HFFc6 (cell line): ENCODE data around the gene RSRC1. TPM values are rescaled to one million over a fixed set of nuclear protein-coding genes. Genes with fewer than 3 reads are reported as not detected.
"Not testable (repeated sequence)": the region's sequence is repeated elsewhere in the genome, so short reads cannot be mapped to it uniquely, and the experiment has no call there.

Experiments
- DNase-seq: peaks from one replicate; pipeline ENCODE4 v3.0.0-alpha.2; 2018
- H3K27ac Mint-ChIP-seq: 2 replicates; pipeline ENCODE4 v1.8.0; 2020; ENCODE audit warnings: mild to moderate bottlenecking, mixed read lengths
- H3K27me3 Mint-ChIP-seq: 2 replicates; pipeline ENCODE4 v1.8.0; 2021; ENCODE audit warnings: mild to moderate bottlenecking, moderate library complexity, mixed read lengths; ENCODE audit not compliant: insufficient read depth
- H3K36me3 Mint-ChIP-seq: 2 replicates; pipeline ENCODE4 v1.8.0; 2021; ENCODE audit warnings: low read depth, mixed read lengths
- H3K4me1 Mint-ChIP-seq: 2 replicates; pipeline ENCODE4 v1.8.0; 2020; ENCODE audit warnings: low read depth, mixed read lengths
- H3K4me3 Mint-ChIP-seq: 2 replicates; pipeline ENCODE4 v1.8.0; 2020; ENCODE audit warnings: mild to moderate bottlenecking, moderate library complexity, mixed read lengths
- H3K9me3 Mint-ChIP-seq: 2 replicates; pipeline ENCODE4 v1.8.0; 2020; ENCODE audit warnings: mild to moderate bottlenecking, mixed read lengths
- CTCF ChIP-seq: fragments of 200-600 bp; sonication (generic); IDR thresholded peaks from 2 replicates; pipeline ENCODE4 v1.5.0; 2021; ENCODE audit warnings: antibody characterized with exemption, mild to moderate bottlenecking
- total RNA-seq, 6 experiments: library from RNA; stranded (reverse); fragmentation: NEBNext Ultra II Directional; extraction: Animal tissue kit (Norgen Biotek cat#: 25700); gene quantifications; 2 replicates in 1 of 6; 3 replicates in 5 of 6; pipeline ENCODE4 v1.2.3, GENCODE V29; 2021

Gene RSRC1
- total RNA-seq, 6 experiments from 2014 or later: 20.5 to 37.6 (median 33.0) TPM

GRCh38 chr3:158407844-158408517 lies 298.1 kb downstream of the RSRC1 start:
- Mint-ChIP-seq H3K4me3 (no peak overlapping the region), H3K27ac (no peak overlapping the region), H3K27me3 (no peaks in the 10 kb centered on the region), H3K9me3 (no peaks in the 10 kb centered on the region), H3K4me1 (peaks cover 6% of the 10 kb centered on the region; the same call in 1 of the 2 replicates), H3K36me3 (peaks cover 6% of the 10 kb centered on the region; the same call in 1 of the 2 replicates)
- no peak for DNase-seq
- TF ChIP-seq CTCF: no peak

GRCh38 chr3:158408518-158408897 lies 298.6 kb downstream of the RSRC1 start:
- not testable (repeated sequence) for H3K4me3 Mint-ChIP-seq, H3K27ac Mint-ChIP-seq, H3K4me1 Mint-ChIP-seq, H3K27me3 Mint-ChIP-seq, DNase-seq, H3K9me3 Mint-ChIP-seq, H3K36me3 Mint-ChIP-seq

GRCh38 chr3:158418035-158418434 lies 308.1 kb downstream of the RSRC1 start:
- no peak overlapping the region for H3K4me3 Mint-ChIP-seq
- no peaks in the 10 kb centered on the region for H3K9me3 Mint-ChIP-seq
- no peak for TF ChIP-seq CTCF
- no peak overlapping the region for H3K27ac Mint-ChIP-seq
- no peaks in the 10 kb centered on the region for H3K27me3 Mint-ChIP-seq
- no peaks in the 10 kb centered on the region for H3K4me1 Mint-ChIP-seq
- peaks cover 3% of the 10 kb centered on the region; the same call in 1 of the 2 replicates for H3K36me3 Mint-ChIP-seq
- no peak for DNase-seq

- no peak for DNase-seq
- Mint-ChIP-seq H3K4me3 (no peak overlapping the region), H3K4me1 (no peaks in the 10 kb centered on the region), H3K36me3 (no peaks in the 10 kb centered on the region), H3K27ac (no peak overlapping the region), H3K27me3 (no peaks in the 10 kb centered on the region), H3K9me3 (no peaks in the 10 kb centered on the region)
- TF ChIP-seq CTCF: no peak
These were observed 310.1 kb downstream of the RSRC1 start for GRCh38 chr3:158419820-158420653.

- DNase-seq: no peak
- H3K9me3 Mint-ChIP-seq: no peaks in the 10 kb centered on the region
- TF ChIP-seq CTCF: no peak
- no peak overlapping the region for H3K27ac Mint-ChIP-seq
- H3K36me3 Mint-ChIP-seq: no peaks in the 10 kb centered on the region
- H3K27me3 Mint-ChIP-seq: no peaks in the 10 kb centered on the region
- no peak overlapping the region for H3K4me3 Mint-ChIP-seq
- no peaks in the 10 kb centered on the region for H3K4me1 Mint-ChIP-seq
These were observed 310.9 kb downstream of the RSRC1 start for GRCh38 chr3:158420654-158421396.
